PC-9 (cell line): ENCODE measurements around the gene PLIN5.

Experiments
- CTCF ChIP-seq: fragments of 200-600 bp; sonication (generic); conservative IDR thresholded peaks from 2 replicates; pipeline ENCODE4 v1.6.1; 2017; ENCODE audit warnings: mixed run types, antibody characterized with exemption, mild to moderate bottlenecking, moderate library complexity
- EZH2 ChIP-seq: fragments of 200-600 bp; sonication (generic); IDR thresholded peaks from 2 replicates; pipeline ENCODE4 v1.8.0; 2017; ENCODE audit warnings: antibody characterized with exemption, low read depth

GRCh38 chr19:4519172-4519496, 15.9 kb downstream of the PLIN5 start:
- TF ChIP-seq CTCF, result no peak
- no peak for TF ChIP-seq EZH2
